Panc1 (cell line): Measurements from ENCODE around the gene RAD51AP1. TPM values are rescaled to one million over a fixed set of nuclear protein-coding genes. Genes with fewer than 3 reads are reported as not detected.
A peak's percentile ranks its signal among the peaks of the same experiment; 100 is the strongest.

ENCODE experiments used
- ATAC-seq: fragments of 200-7000 bp; cut with Tn5 transposase; 2 replicates; pipeline ENCODE4 v1.9.1; 2020; ENCODE audit warnings: mild to moderate bottlenecking, moderate library complexity
- BruUV-seq: library from RNA; stranded (reverse); fragments of 400-500 nt; replicated peaks from 2 replicates; lab custom pipeline; 2021; lab: Mats Ljungman, UMichigan
- CTCF ChIA-PET: fragments of 300-600 bp; sonication (Branson Sonifier 250); formaldehyde crosslinking; loops from one replicate; lab custom pipeline; 2022; ENCODE audit warnings: antibody characterized with exemption; lab: Charles Lee
- POLR2A ChIA-PET: fragments of 300-600 bp; sonication (Branson Sonifier 250); formaldehyde crosslinking; loops from one replicate; lab custom pipeline; 2022; ENCODE audit warnings: antibody characterized with exemption; lab: Charles Lee
- DNase-seq: peaks from one replicate; pipeline ENCODE4 v3.0.0-alpha.2; 2010; ENCODE audit warnings: low read depth, low spot score
- H3K27ac ChIP-seq: 2 replicates; pipeline ENCODE4 v1.5.1; 2011; ENCODE audit warnings: mild to moderate bottlenecking, low read length, inconsistent platforms
- H3K27me3 ChIP-seq: fragments of 200-500 bp; sonication (Bioruptor generic); 2 replicates; pipeline ENCODE4 v1.6.0; 2014; ENCODE audit warnings: low read length, inconsistent platforms; ENCODE audit not compliant: control insufficient read depth, insufficient read depth
- H3K36me3 ChIP-seq: fragments of 200-500 bp; sonication (Bioruptor generic); 2 replicates; pipeline ENCODE4 v1.5.1; 2014; ENCODE audit warnings: inconsistent platforms, mild to moderate bottlenecking, low read length, moderate library complexity; ENCODE audit not compliant: control insufficient read depth, insufficient read depth
- H3K4me1 ChIP-seq: 2 replicates; pipeline ENCODE4 v1.5.1; 2011; ENCODE audit warnings: inconsistent platforms, mild to moderate bottlenecking, low read length, moderate library complexity; ENCODE audit not compliant: control insufficient read depth, insufficient read depth
- H3K4me3 ChIP-seq, 2 experiments: 2 replicates each; pipeline ENCODE4 v1.5.1; 2011 to 2012; ENCODE audit warnings: low read depth in 2 of 2, low read length in 2 of 2, mild to moderate bottlenecking in 2 of 2, inconsistent platforms in 1 of 2, moderate library complexity in 1 of 2
- H3K9me3 ChIP-seq: fragments of 200-500 bp; sonication (Bioruptor generic); 2 replicates; pipeline ENCODE4 v1.5.1; 2014; ENCODE audit warnings: low read depth, mild to moderate bottlenecking, inconsistent platforms, low read length, moderate library complexity; ENCODE audit not compliant: control insufficient read depth, insufficient read depth
- POLR2AphosphoS5 ChIP-seq: IDR thresholded peaks from 2 replicates; pipeline ENCODE4 v1.6.1; 2012; ENCODE audit warnings: mild to moderate bottlenecking, low read depth, low read length, moderate library complexity
- REST ChIP-seq, 2 experiments: IDR thresholded peaks; 2 replicates each; pipeline ENCODE4 v1.6.1; 2011 to 2012; ENCODE audit warnings: low read depth in 2 of 2, control low read depth in 1 of 2, low read length in 1 of 2, mild to moderate bottlenecking in 1 of 2, moderate library complexity in 1 of 2; ENCODE audit not compliant: insufficient read depth in 1 of 2
- SIN3A ChIP-seq: IDR thresholded peaks from 2 replicates; pipeline ENCODE4 v1.6.1; 2012; ENCODE audit warnings: low read depth, mild to moderate bottlenecking, low read length, moderate library complexity, borderline replicate concordance; ENCODE audit not compliant: insufficient read depth
- TCF7L2 ChIP-seq: IDR thresholded peaks from 2 replicates; pipeline ENCODE4 v1.6.1; 2011; ENCODE audit warnings: mild to moderate bottlenecking, low read depth, low read length, inconsistent platforms
- in situ Hi-C: cut with HindIII; loops from 2 replicates; pipeline ENCODE4 v1.10.0; 2016; ENCODE audit warnings: low sequenced_read_pairs, low pct_unique_long_range_greater_than_20kb
- intact Hi-C: fragments of 100-400 bp; cut with micrococcal nuclease; formaldehyde crosslinking; loops from one replicate; pipeline ENCODE4 v1.10.0; 2022; ENCODE audit not compliant: unreplicated experiment
- total RNA-seq: library from RNA; stranded (reverse); gene quantifications from one replicate; pipeline ENCODE4 v1.2.1, GENCODE V29; 2021; ENCODE audit not compliant: unreplicated experiment
- TF ChIP-seq, protein P1 (sequence below): fragments of 450-650 bp; IDR thresholded peaks from 2 replicates; pipeline ENCODE4 v1.5.1; 2017; ENCODE audit warnings: mild to moderate bottlenecking

Gene RAD51AP1
- total RNA-seq, 1 experiment from 2014 or later, result 18.1 TPM

- no TSS peak for BruUV-seq
- DNase-seq (no peak), ATAC-seq (no peak)
- ChIA-PET CTCF (no interaction called here), POLR2A (no interaction called here)
- in situ Hi-C loops, result no loop called here
- TF ChIP-seq POLR2AphosphoS5, result no peak
- TF ChIP-seq SIN3A, result no peak
- no peak for TF ChIP-seq REST (IDR thresholded peaks at IDR 0.05; ENCODE audit: insufficient read depth in 1 of 2, low read depth in 2 of 2, low read length in 1 of 2)
- no peak for TF ChIP-seq TCF7L2
- TF ChIP-seq, protein P1, sequence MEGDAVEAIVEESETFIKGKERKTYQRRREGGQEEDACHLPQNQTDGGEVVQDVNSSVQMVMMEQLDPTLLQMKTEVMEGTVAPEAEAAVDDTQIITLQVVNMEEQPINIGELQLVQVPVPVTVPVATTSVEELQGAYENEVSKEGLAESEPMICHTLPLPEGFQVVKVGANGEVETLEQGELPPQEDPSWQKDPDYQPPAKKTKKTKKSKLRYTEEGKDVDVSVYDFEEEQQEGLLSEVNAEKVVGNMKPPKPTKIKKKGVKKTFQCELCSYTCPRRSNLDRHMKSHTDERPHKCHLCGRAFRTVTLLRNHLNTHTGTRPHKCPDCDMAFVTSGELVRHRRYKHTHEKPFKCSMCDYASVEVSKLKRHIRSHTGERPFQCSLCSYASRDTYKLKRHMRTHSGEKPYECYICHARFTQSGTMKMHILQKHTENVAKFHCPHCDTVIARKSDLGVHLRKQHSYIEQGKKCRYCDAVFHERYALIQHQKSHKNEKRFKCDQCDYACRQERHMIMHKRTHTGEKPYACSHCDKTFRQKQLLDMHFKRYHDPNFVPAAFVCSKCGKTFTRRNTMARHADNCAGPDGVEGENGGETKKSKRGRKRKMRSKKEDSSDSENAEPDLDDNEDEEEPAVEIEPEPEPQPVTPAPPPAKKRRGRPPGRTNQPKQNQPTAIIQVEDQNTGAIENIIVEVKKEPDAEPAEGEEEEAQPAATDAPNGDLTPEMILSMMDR, result no peak
- no peaks in the 10 kb centered on the region for H3K9me3 ChIP-seq
- H3K27ac ChIP-seq, result no peak overlapping the region
- no peak overlapping the region for H3K4me3 ChIP-seq
- peaks cover 3% of the 10 kb centered on the region; the same call in 1 of the 2 replicates for H3K36me3 ChIP-seq
- intact Hi-C loops, result no loop called here
- no peaks in the 10 kb centered on the region for H3K27me3 ChIP-seq
- no peaks in the 10 kb centered on the region for H3K4me1 ChIP-seq
Observed at GRCh38 chr12:4558171-4558570, 19.5 kb downstream of the RAD51AP1 start.

DNA sequence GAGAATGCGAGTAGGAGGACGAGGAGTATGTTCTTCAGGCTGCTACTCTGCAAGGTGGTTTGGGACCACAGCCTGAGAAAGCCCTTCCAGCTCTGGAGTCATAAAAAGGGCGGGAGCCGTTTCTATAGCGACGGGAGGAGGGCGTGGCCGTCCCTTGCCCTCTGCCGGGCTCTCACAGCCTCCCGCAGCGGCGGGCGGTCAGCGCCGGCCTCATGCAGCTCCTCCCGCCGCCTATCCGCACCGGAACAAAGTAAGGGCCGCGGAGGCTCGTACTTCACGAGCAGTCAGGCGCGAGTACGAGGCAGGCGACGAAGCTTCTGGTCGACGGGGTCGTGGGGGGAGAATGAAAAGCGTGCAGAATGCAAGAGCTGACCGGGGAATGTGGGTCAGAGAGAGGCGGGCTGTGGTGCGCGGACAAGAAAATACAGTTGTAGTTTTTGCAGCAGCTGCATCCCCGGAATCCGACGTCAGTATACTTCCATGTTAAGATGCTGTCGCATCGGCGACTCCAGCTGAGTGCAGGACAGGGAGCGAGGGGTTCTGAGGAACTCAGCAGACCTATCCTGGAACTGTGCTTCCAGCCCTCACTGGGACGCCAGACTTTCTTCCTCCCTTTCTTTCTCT is 23.5 kb downstream of the RAD51AP1 start, which contains the start of gene DYRK4:
DYRK4 (plus strand) TSS at position 175 of the 624 bp plus-strand sequence; CDS start at position 213, 38 bp downstream.
- no peaks in the 10 kb centered on the region for H3K27me3 ChIP-seq
- intact Hi-C loops (no loop called here), in situ Hi-C loops (no loop called here)
- no peak within 1 kb of the TSS for H3K4me3 ChIP-seq
- H3K27ac ChIP-seq, result no peak within 1 kb of the TSS
- no peaks in the 10 kb centered on the region for H3K9me3 ChIP-seq
- ChIA-PET POLR2A (no interaction called here), CTCF (no interaction called here)
- DNase-seq (no peak), ATAC-seq (peak; percentile 74; the same call in 1 of the 2 replicates)
- H3K4me1 ChIP-seq, result no peaks in the 10 kb centered on the region
- peaks cover 3% of the 10 kb centered on the region; the same call in 1 of the 2 replicates for H3K36me3 ChIP-seq
- no peak for TF ChIP-seq SIN3A
- TF ChIP-seq REST (IDR thresholded peaks at IDR 0.05; ENCODE audit: insufficient read depth in 1 of 2, low read depth in 2 of 2, low read length in 1 of 2), result no peak
- TF ChIP-seq, protein P1, result no peak
- no peak for TF ChIP-seq POLR2AphosphoS5
- no peak for TF ChIP-seq TCF7L2
- BruUV-seq, result no TSS peak
